T-helper 1 cell (primary cell): ENCODE data around the gene RANBP2.
"Not testable (repeated sequence)": the region's sequence is repeated elsewhere in the genome, so short reads cannot be mapped to it uniquely, and the experiment has no call there.

ENCODE experiments used
- DNase-seq, 5 donors: peaks; one replicate each; pipeline ENCODE4 v3.0.0-alpha.2; 2012 to 2020
- total RNA-seq, 4 donors: gene quantifications; one replicate each; lab custom pipeline; 2026; lab: John Stamatoyannopoulos, UW

The RANBP2 gene
- total RNA-seq = 379 to 802 (median 550) reads per million in 4 donors

GRCh38 chr2:108719149-108720044 lies at the start of gene RANBP2:
Gene RANBP2, plus strand, starts transcription at chr2:108719482. Its CDS starts 125 bp downstream, at chr2:108719607.
- DNase-seq = peak; percentile 80 to 97 (median 91)

GRCh38 chr2:108670282-108670681 lies 49.0 kb upstream of the RANBP2 start:
- DNase-seq = not testable (repeated sequence)

GRCh38 chr2:108672200-108672805 lies 47.0 kb upstream of the RANBP2 start:
- not testable (repeated sequence) for DNase-seq

- not testable (repeated sequence) for DNase-seq
These were observed 42.8 kb upstream of the RANBP2 start for GRCh38 chr2:108676522-108676921.

GRCh38 chr2:108677239-108677744 lies 42.0 kb upstream of the RANBP2 start:
- DNase-seq = not testable (repeated sequence)

GRCh38 chr2:108678198-108678651 lies 41.1 kb upstream of the RANBP2 start:
- DNase-seq = not testable (repeated sequence)

GRCh38 chr2:108680805-108681204 lies 38.5 kb upstream of the RANBP2 start:
- DNase-seq = not testable (repeated sequence)

- not testable (repeated sequence) for DNase-seq
These were observed 30.2 kb upstream of the RANBP2 start for GRCh38 chr2:108688818-108689756.

GRCh38 chr2:108690001-108690400 lies 29.3 kb upstream of the RANBP2 start:
- DNase-seq = not testable (repeated sequence)

- no peak for DNase-seq
These were observed 27.8 kb upstream of the RANBP2 start for GRCh38 chr2:108691447-108691846.

GRCh38 chr2:108701208-108701607 lies 18.1 kb upstream of the RANBP2 start:
- no peak for DNase-seq

- DNase-seq = no peak
These were observed 17.5 kb upstream of the RANBP2 start for GRCh38 chr2:108701806-108702205.

- DNase-seq = no peak
These were observed 14.4 kb upstream of the RANBP2 start for GRCh38 chr2:108704871-108705270.

- DNase-seq = no peak
These were observed 12.0 kb upstream of the RANBP2 start for GRCh38 chr2:108707300-108707699.

- not testable (repeated sequence) for DNase-seq
These were observed 2.3 kb upstream of the RANBP2 start for GRCh38 chr2:108716971-108717370.

- not testable (repeated sequence) for DNase-seq
These were observed 6.8 kb downstream of the RANBP2 start for GRCh38 chr2:108726048-108726447.

GRCh38 chr2:108734656-108735055 lies 15.4 kb downstream of the RANBP2 start:
- DNase-seq = not testable (repeated sequence)

- not testable (repeated sequence) for DNase-seq
These were observed 38.7 kb downstream of the RANBP2 start for GRCh38 chr2:108757973-108758372.

- DNase-seq = not testable (repeated sequence)
These were observed 43.3 kb downstream of the RANBP2 start for GRCh38 chr2:108762618-108763017.

GRCh38 chr2:108766671-108767070 lies 47.4 kb downstream of the RANBP2 start:
- not testable (repeated sequence) for DNase-seq

GRCh38 chr2:108767859-108768258 lies 48.6 kb downstream of the RANBP2 start:
- DNase-seq = not testable (repeated sequence)

- DNase-seq = no peak
These were observed 57.2 kb downstream of the RANBP2 start for GRCh38 chr2:108776475-108776874.
